NK-92 treated with Interleukin-12 subunit alpha and Interleukin-12 subunit beta, amount 100 ng/mL, for 24 hours (cell line): ENCODE data around the gene GKAP1.
"Not testable (repeated sequence)": the region's sequence is repeated elsewhere in the genome, so short reads cannot be mapped to it uniquely, and the experiment has no call there.

ENCODE experiments used
- DNase-seq: peaks from one replicate; lab custom pipeline; 2025; lab: John Stamatoyannopoulos, UW

Gene GKAP1

GRCh38 chr9:83728591-83729368 lies 88.8 kb downstream of the GKAP1 start:
- not testable (repeated sequence) for DNase-seq

DNA sequence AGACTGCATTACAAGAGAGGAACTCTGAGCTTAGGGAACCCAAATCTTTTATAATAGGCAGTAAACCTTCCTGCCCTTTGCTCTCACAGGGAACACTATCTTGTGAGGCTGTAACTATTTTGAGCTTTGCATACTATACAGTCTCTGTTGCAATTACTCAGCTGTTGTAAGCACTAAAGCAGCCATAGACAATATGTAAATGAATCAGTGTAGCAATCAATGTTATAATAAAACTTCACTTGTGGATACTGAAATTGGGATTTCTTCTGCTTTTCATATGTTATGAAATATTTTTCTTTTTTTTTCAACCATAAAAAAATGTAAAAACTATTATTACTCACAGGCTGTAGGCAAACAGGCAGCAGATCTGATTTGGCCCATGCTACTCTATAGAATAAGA lies 93.1 kb downstream of the GKAP1 start:
- DNase-seq = no peak

- no peak for DNase-seq
These were observed 94.7 kb downstream of the GKAP1 start for GRCh38 chr9:83722726-83723495.

DNA sequence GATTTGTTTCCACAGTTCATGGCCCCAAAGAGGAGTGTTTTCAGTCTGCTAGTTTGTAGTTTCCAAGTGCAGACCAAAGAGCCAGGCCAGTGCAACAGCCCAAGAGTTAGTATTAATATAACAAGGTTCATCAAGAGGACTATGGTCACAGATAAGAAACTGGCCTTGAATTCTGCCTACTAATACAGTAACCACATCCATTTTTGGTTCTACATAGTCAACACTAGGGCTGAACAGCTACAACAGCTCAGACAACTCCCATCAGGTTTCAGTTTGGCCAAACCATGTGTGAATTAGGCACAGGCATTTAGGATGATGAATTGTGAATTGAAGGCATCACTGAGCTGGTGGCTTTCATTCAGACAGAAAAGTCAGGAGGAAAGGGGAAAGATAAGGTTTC lies 96.1 kb downstream of the GKAP1 start:
- DNase-seq = no peak

DNA sequence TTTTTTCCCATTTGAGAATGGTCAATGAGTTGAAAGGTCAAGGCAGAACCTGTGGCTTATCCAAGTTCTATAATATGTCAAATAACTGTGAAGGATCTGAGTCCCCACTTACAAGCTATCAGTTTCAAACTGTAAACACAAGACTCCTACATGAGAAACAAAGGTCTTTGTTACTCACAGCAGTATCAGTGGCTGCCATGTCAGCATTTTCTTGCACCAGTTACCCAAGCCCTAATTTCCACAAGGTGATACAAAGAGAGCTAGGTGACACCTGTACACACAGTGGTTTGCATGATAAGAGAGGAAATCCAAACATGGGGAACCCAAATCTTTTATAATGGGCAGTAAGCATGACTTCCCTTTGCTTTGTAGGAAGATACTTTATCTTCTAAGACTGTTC lies 101.8 kb downstream of the GKAP1 start:
- no peak for DNase-seq

- no peak for DNase-seq
These were observed 102.3 kb downstream of the GKAP1 start for GRCh38 chr9:83715221-83715620.

DNA sequence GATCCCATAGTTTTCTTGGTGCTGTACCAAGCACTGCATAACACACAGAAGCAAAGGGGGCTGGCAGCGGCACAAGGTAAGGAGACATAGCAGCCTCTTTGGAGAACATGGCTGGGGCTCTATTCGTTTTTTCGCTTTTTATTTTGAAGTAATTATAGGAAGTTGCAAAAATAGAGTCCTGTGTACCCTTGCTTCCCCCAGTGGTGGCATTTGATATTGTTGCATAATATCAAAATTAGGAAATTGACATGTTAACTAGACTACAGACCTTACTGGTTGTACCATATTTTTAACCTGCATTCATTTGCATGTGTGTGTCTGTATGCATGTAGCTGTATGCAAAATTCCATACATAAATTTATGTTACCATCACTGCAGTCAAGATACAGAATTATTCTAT lies 103.2 kb downstream of the GKAP1 start:
- DNase-seq = no peak

- DNase-seq = peak; percentile 56
These were observed 108.9 kb downstream of the GKAP1 start for GRCh38 chr9:83708515-83709158.

GRCh38 chr9:83707768-83708514 lies 109.6 kb downstream of the GKAP1 start, which contains the start of gene UBQLN1:
UBQLN1 (minus strand) TSS chr9:83707958; CDS start chr9:83707679, 279 bp downstream.
- peak; percentile 85 for DNase-seq

DNA sequence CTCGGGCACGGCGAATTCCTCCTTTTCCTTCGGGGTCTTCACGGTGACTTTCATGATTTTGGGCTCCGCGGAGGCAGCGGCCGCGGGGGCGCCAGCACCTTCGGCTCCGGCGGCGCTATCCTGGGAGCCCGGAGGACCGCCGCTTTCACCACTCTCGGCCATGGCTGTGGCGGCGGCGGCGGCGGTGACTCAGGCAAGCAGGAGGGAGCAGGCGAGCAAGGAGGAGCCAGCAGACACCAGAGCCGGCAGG lies 110.1 kb downstream of the GKAP1 start:
- peak; percentile 75 for DNase-seq

- DNase-seq = peak; percentile 55
These were observed 110.7 kb downstream of the GKAP1 start for GRCh38 chr9:83706676-83707517.

DNA sequence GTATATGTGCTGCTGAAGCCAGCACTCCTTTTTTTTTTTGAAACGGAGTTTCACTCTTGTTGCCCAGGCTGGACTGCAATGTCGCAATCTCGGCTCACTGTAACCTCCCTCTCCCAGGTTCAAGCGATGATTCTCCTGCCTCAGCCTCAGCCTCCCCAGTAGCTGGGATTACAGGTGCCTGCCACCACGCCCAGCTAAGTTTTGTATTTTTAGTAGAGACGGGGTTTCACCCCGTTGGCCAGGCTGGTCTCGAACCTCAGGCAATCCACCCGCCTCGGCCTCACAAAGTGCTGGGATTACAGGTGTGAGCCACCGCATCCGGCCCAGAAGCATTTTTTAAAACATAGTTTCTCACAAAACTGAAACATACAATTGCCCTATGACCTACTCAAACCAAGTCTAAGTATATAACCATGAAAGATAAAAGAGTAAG lies 112.3 kb downstream of the GKAP1 start:
- DNase-seq = not testable (repeated sequence)

- DNase-seq = no peak
These were observed 115.8 kb downstream of the GKAP1 start for GRCh38 chr9:83701769-83702168.

- DNase-seq = no peak
These were observed 116.3 kb downstream of the GKAP1 start for GRCh38 chr9:83701286-83701685.

DNA sequence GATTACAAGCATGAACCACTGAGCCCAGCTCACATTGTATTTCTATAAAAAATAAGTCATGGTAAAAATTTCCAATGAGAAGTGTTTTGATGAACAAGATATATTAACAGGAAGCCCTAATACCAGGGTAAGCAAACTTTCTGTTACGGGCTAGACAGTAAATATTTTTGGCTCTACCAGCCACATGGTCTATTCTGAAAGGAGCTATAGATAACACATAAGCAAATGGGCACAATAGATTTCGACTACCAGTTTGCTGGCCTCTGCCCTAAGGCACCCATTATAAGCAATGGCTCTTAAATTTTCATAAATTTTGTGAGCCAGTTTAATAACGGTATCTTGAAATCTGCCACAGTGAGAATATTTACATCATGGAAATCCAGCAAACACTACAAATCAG lies 118.0 kb downstream of the GKAP1 start:
- DNase-seq = no peak

DNA sequence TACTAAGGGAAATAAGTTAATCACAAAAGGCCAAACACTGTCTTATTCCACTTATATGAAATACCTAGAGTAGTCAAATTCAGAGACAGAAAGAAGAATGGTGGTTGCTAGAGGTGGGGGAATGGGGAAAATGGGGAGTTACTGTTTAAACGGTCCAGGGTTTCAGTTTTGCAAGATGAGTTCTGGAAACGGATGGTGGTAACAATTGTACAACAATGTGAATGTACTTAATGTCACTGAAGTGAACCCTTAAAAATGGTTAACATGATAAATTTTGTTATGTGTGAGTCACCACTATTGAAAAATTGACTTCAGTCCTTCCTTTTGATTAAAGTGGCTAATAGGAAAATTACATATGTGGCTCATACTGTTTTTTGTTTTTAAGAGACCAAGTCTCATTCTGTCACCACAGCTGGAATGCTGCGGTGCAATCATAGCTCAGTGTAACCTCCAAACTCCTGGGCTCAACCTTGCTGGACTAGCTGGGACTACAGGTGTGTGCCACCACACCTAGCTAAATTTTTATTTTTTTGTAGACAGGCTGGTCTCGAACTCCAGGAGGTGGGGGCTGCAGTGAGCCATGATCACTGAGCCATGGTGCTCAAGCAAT lies 118.5 kb downstream of the GKAP1 start:
- DNase-seq = no peak

DNA sequence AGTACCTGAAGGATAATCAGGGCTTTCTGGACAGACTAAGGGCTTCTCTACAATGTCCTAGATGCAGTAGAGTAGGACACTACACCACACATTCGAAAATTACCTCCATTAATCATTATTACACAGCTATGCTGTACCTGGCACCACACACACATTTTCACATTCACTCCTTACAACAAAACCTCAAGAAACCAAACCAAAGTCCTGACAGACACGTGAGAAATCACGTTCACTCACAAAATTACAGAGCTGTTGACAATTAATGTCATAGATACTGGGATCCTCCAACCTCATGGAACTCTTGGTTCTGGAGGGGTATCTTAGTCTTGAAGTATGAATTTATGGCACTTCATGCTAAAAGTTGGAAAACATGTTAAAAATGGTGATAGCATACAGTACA lies 126.1 kb downstream of the GKAP1 start:
- no peak for DNase-seq
